C1 segment of cervical spinal cord (tissue), 14 donors: Measurements from ENCODE around the gene CXCR6.
"Not testable (repeated sequence)": the region's sequence is repeated elsewhere in the genome, so short reads cannot be mapped to it uniquely, and the experiment has no call there.

Experiments
- DNase-seq, 14 donors: peaks; one replicate each; lab custom pipeline; 2025; lab: John Stamatoyannopoulos, UW

Gene CXCR6

DNA sequence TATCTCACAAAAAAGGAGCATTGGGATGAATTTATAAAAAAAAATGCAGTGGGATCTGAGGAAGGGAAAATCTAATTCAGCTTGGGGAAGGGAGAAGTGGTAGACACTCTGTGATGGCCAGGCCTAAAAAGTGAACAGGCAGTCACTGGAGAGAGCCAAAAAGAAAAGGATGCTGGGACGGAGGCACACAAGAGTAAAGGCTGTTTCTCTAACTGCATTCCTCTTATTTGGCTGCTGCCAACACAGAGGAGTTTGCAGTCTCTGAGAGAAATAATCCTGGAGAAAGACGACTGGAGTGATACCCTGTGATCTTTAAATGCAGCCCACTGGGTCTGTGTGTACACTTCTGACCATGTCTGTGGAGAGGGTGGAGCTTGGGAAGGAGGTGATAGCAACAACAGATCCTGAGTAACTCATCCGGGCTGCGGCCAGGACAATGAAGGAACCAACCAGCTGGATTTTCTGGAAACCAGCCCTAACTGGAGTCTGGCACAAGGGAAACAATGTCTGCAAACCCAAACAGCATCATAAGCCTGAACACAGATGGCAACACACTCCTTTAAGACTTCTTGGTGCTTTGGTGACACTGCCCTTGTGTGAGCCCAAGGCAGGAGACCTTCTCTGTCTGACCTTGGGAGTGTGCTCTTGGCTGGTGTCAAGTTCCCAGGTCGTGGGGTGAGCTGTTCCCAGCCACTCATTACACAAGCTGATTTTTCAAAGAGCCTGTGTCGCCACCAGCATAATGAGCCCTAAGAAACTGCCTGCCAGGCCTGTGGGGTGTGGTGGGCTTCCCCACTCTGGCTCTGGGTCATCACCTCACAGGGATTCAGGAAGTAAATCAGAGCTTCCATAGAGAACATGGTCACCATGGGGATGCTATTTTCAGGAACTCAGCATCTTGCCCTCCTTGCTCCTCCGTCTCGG lies 44.4 kb downstream of the CXCR6 start:
- DNase-seq = peak in 12 of 14 donors; percentile 18 to 74 (median 53)

DNA sequence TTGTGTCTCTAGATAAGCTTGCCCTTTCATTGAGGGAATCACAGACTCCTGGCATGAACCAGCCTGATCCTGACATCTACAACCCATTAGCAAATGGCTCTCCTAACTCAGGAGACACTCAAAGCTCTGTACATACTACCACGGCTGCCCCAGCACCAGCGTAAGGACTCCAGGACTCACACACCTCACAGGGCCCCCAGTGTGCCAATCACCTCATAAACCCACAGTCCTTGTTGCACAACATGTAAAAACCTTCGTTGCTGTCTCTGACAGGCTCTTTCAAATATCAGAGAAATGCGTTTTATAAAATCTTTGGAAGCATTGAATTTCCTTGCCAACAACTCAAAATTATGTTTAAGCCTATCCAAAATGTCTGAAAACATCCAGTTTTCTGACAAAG lies 45.1 kb downstream of the CXCR6 start:
- DNase-seq = no peak

DNA sequence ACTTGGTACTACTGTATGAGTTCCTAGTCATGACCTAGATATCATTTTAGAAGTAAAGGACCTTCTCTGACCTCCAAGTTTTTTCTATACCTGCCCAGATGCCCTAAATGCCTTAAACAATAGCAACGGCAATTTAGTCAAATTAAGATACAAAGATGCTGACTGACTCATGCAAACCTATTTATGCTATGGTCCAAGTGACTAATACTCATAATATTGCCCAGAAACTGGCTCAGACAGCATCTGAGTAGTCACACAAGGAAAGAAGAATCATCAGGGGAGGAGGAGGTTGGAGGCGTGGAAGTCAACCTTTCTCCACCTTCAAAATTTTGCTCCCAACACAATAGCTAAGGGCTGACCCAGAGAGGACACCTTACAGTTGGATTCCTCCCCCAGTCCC lies 45.5 kb downstream of the CXCR6 start:
- no peak for DNase-seq

DNA sequence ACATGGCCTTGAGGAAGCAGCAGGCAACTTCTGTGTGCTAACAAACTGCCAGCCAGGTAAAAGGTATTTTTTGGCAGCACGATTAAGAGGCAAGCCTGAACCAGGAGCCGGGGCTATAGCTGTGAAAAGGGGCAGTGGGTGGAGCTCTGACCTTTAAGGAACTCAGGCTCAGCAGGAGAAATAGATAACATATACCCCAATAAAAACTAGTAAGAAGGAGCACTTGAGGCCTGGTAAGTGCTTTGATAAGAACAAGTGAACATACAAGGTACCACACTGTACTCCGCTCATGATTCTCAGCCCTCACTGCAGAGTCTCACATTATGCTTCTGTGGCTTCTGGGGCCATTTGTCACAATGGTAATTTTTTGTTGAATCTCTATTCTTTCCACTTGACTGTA lies 46.9 kb downstream of the CXCR6 start:
- DNase-seq = no peak

DNA sequence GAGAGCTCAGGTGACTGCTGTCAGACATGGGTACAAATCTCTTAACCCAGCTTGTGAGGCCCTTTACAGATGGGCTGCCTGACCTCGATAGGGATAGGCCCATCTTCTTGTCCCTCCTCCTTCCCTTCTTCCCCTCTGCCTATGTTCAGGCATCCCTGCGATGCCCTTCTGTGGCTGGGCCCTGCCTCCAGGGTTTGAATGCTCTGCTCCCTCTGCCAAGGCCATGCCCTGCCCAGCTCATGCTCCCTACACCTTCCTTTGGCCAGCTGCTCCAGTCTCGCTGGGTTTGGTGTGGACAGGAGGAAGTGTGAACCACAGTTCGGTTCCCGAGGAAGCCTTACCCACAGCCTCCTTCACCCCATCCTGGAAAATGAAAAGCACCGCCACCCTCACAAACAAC lies 48.1 kb downstream of the CXCR6 start:
- DNase-seq = no peak

DNA sequence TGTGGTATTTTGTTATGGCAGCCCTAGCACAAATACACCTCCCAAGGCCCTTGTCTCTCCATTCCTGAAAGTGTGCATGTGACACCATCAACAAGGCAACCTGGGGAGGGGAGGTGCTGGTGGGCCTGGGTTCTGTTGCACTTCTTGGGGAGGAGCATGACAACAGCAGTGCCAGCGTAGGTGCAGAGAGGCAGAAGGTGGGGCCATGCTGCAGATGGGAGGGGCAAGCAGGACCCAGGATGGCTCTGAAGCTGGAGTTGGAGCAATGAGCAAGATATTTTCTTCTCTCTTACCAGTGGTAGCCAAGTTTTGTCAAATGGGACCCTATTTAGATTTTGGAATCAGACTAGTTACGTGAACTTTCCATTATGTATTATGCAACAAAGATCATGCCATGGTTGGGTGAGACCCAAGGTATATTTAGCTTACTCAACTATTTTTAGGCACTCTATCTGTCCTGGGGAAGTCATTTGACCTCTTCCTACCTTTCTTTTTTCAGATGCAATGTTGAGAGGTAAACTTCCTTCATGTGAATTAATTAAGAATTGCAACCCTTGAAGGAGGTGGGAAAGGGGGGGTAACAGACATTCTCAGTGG lies 49.0 kb downstream of the CXCR6 start:
- no peak for DNase-seq

DNA sequence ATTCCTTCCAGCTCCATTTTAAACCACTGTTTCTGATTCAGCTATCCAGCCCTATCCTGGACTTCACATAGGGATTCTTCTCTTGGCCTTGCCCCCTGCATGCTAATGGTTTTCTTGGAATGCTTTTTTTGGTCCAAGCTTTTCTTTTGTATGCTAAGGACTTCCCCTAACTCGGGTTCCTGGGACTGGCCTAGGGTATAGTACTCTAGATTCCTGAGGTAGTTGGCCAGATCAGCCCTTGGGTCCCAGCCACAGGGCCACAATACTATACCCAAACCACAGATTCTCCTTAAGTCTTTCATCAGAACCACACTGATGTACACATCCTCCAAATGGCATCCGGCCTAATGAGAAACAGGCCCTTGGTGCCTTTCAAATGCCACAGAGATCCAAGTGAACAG lies 49.6 kb downstream of the CXCR6 start:
- no peak for DNase-seq

DNA sequence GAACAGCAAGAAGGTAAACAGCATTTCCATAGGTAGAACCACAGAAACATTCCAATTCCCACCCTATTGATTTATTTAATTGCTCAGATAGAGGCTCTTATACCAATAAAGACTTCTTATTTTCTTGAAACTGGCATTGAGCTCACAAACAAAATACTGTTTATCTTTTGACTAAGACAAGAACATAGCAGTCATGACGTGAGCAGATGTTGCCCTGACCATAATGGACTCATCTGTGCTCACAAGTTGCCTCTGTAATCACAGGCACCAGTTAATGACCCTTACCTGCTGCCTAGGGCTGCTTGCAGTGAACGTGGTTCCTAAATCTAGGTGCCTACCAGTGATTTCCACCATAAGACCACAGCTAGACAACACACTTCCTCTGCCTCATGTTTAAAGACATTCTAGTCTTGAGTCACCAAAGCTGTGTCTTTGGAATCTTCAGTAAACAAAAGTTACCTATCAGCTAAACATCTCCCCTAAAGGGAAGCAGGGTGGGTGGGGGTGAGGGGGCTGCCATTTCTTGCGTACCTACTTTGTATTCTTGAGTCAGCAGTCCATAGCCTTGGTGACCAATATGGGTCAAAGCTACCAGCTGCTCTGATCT lies 50.3 kb downstream of the CXCR6 start:
- DNase-seq = no peak

DNA sequence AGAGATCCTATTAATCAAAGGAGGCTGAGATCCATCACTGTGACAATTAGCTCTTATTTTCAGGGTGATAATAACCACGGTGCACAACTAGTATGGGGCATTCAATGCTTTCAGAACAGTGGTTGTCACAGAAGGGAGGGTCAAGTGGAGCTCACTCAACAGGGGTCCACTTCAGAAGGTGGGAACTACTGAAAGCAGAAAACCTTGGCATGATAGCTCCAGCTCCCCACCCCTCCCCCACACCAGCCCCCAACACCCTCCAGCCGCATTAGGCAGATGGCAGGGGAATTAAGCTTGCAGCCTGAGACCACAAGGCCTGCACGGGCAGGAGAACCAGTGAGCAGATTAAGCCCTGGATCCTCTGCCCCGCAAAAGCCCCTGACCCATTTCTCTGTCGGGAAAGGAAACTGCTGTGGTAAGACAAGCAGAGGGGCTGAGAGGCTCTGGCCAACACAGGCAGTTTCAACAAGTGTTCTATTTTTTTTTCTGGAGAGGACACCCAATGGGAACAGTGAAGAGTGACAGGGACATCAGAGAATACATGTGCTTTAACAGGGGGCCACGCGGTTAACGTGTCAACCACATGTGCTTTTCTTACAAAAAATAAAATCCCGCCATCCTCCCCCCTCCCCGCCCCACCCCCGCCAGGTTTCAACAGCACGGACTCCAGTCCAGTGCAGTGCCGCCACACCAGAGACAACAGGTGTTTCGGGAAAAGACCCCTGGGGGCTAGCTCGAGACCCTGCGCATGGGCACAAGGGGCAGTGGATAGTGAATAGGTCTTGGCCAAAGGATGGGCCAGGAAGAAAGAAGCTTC lies 51.4 kb downstream of the CXCR6 start:
- peak in 4 of 14 donors; percentile 42 to 67 (median 58) for DNase-seq

DNA sequence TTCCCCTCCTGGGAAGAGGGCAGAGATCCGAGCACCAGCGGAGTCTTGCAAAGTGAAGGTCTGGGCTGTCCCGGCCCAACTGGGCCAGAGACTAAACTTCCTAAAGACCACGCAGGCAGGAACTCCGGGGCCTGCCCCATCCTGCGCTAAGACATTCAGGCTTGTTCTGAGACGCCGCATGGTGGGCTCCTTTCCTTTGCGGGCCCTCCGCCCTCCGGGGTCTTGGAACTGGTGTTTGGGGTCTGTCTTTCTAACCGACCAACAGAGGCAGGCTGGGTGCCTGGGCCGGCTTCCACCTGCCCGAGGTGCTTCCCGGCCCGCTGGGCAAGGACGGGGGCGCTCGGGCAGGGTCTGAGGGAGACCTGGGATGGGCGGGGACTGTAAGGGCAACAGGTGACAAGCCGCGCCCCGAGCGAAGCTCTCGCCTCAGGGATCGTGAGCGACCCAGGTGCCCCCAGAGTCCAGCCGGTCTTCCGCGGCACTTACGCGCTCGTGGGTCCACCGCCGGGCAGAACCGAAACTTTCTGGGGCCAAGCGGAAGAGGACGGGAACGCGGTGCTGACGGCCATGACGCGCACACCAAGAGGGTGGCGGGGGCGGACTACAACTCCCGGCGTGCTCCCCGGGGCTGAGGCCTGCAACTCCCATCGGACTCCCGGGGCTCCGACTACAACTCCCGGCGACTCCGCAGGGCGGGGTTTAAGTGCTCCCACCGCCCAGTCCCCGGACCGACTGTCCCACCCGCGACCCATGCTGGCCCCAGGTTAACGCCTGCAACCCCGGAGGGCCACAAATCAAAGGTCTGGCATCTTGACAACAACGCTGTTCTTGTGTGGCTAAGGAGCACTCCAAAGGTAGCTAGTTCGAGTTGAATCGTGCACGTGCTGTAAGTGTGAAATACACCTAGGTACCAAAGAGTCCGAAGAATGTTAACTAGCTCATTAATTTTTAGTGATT lies 52.2 kb downstream of the CXCR6 start, which contains the start of gene FYCO1:
FYCO1 (minus strand) TSS at position 589 of the 957 bp plus-strand sequence. CDS start 10,914 bp downstream, outside the sequence.
- peak in 13 of 14 donors; percentile 51 to 92 (median 83) for DNase-seq

DNA sequence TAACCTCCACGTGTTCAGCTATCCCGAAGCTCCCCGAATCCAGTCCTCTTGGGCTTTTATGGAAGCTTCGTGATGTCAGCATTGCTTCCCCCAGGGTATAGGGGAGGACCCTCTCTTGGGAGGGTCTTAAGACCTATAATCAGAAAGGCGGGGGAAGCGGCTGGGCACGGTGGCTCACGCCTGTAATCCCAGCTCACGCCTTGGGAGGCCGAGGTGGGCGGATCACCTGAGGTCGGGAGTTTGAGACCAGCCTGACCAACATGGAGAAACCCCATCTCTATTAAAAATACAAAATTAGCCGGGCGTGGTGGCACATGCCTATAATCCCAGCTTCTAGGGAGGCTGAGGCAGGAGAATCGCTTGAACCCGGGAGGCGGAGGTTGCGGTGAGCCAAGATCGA lies 54.2 kb downstream of the CXCR6 start:
- DNase-seq = not testable (repeated sequence)

DNA sequence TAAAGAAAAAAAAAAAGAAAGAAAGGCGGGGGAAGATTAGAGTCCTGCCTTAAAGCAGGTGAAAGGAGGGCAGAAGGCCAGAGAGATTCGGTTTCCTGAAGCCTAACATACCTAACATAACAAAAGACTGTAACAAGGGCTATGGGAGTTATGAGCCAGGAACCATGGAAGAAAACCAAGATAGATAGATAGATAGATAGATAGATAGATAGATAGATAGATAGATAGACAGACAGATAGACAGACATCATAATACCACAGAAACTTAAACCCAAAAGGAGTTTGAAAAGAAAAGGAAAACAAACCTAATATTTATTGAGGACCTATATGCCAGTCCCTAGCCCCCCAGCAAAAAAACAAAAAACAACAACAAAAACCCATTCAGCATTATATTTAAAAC lies 54.7 kb downstream of the CXCR6 start:
- DNase-seq = no peak
